Suprapubic skin (tissue), 3 donors: ENCODE data around the gene ITGA2.

Experiments used
- CTCF ChIP-seq, 2 donors: fragments of 200-600 bp in 1 of 2; fragments of 450-650 bp in 1 of 2; sonication (generic) in 1 of 2; IDR thresholded peaks; one replicate each; pipeline ENCODE4 v1.5.1; 2016 to 2019; ENCODE audit warnings: antibody characterized with exemption in 2 of 2, mild to moderate bottlenecking in 1 of 2, moderate library complexity in 1 of 2
- EP300 ChIP-seq: sonication (generic); formaldehyde crosslinking; IDR thresholded peaks from one replicate; pipeline ENCODE4 v1.6.1; 2017; ENCODE audit warnings: antibody characterized with exemption
- POLR2A ChIP-seq, 2 donors: fragments of 450-650 bp; IDR thresholded peaks; one replicate each; pipeline ENCODE4 v1.6.1; 2017; ENCODE audit warnings: antibody characterized with exemption in 2 of 2, mild to moderate bottlenecking in 2 of 2, moderate library complexity in 2 of 2

GRCh38 chr5:53118879-53119278 lies 129.7 kb downstream of the ITGA2 start:
- TF ChIP-seq CTCF (IDR thresholded peaks at IDR 0.05) (no peak), EP300 (no peak), POLR2A (IDR thresholded peaks at IDR 0.05) (no peak)
